SW480 (cell line): ENCODE measurements around the gene IGSF23.
"Not testable (repeated sequence)": the region's sequence is repeated elsewhere in the genome, so short reads cannot be mapped to it uniquely, and the experiment has no call there.

Source experiments
- DNase-seq: peaks from one replicate; pipeline ENCODE4 v3.0.0-alpha.2; 2016; ENCODE audit warnings: low spot score

IGSF23 gene

DNA sequence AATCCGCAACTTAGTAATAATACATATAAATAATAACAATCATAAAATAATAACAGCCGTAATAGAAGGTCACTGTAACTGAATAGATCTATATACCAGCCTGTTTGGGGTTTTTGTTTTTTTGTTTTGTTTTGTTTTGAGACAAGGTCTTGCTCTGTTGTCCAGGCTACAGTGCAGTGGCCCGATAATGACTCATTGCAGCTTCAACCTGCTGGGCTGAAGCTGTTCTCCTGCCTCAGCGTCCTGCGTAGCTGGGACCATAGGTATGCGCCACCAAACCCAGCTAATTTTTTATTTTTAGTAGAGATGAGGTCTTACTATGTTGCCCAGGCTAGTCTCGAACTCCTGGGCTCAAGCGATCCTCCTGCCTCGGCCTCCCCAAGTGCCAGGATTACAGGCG is 950 bp downstream of the IGSF23 start:
- no peak for DNase-seq

DNA sequence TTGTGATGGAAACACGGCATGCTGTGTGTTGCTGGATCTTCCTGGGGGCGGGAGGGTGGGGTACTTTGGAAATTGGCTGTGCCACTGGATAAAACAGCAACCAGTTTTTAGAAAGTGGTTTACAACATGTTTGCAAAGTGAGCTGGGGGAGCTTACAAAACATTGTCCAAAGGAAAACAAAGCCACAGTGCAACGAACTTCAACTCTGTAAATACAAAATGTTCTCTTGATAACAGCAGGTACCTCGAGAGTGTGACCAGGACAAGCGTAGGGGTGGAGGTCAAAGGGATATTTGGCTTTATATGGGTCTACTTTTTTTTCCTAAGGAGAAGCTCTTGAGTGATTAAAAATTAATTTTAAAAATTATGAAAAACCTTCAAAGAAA is 2.5 kb downstream of the IGSF23 start:
- no peak for DNase-seq

GRCh38 chr19:44617110-44617880 is 3.9 kb downstream of the IGSF23 start:
- DNase-seq = no peak

DNA sequence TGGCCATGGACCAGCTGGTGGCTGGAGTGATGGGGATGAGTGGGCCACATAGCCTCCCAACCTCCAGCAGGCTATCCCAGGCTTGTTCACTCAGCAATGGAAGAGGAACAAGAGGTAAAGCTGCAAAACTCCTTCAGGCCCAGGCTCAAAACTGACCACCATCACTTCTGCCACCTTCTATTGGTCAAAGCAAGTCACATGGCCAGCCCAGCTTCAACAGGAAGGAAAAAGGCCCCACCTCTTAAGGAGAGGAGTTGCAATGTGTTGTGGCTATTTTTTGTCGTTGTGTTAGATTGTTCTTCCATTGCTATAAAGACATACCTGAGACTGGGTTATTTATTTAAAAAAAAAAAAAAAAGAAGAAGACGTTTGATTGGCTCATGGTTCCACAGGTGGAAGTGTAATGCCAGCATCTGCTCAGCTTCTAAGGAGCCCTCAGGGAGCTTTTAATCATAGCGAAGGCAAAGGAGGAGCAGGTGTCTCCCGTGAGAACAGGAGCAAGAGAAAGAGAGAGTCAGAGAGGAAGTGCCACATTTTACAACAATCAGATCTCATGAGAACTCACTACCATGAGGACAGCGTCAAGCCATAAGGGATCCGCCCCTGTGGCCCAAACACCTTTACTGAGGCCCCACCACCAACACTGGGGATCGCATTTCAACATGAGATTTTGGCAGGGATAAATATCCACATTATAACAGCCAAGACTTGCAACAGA is 5.4 kb downstream of the IGSF23 start:
- DNase-seq = no peak

- DNase-seq = no peak
Observed at GRCh38 chr19:44620667-44621066, 7.3 kb downstream of the IGSF23 start.

GRCh38 chr19:44621367-44621766 is 8.0 kb downstream of the IGSF23 start:
- no peak for DNase-seq

DNA sequence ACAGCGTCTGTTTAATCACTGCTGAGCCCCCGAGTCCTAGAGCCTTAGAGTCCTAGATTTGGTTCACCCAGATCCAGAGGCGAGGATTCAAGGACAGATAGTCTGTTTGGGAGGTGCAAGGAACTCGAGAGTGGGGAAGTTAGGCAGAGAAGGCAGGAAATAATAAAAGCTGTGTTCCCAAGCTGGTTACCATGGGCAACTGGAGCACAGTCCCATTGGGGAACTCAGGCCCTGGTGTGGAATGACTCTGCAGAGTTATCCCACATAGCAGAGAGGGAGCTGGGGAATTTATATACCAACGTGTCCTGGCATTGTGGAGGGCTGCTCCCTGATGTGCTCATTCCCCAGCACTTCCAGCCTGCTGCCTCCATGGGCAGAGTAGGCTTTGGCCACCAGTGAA is 9.7 kb downstream of the IGSF23 start:
- DNase-seq = no peak

DNA sequence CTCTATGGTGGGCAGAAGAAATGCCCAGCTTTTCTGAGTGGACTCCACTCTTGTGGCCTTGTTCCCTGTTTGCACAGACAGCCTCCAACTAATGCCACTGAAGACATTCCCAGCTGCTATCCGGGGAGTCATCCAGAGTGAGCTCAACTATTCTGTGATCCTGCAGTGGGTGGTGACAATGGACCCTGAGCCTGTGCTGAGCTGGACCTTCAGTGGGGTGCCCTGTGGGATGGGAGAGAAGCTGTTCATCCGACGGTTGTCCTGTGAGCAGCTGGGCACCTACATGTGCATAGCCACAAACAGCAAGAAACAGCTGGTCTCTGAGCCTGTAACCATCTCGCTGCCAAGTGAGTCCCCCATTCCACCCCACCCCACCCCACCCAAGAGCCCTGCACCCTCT is 10.3 kb downstream of the IGSF23 start:
- DNase-seq = no peak

- DNase-seq = no peak
Observed at GRCh38 chr19:44624840-44625354, 11.5 kb downstream of the IGSF23 start.

DNA sequence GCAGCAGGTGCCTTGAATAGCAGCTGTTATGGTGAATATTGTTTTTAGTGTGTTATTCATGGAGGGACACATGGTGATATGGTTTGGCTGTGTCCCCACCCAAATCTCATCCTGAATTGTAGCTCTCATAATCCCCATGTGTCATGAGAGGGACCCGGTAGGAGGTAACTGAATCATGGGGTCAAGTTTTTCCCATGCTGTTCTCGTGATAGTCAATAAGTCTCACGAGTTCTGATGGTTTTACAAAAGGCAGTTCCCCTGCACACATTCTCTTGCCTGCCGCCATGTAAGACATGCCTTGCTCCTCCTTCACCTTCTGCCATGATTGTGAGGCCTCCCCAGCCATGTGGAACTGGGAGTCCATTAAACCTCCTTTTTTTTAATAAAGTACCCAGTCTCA is 12.3 kb downstream of the IGSF23 start:
- DNase-seq = not testable (repeated sequence)

DNA sequence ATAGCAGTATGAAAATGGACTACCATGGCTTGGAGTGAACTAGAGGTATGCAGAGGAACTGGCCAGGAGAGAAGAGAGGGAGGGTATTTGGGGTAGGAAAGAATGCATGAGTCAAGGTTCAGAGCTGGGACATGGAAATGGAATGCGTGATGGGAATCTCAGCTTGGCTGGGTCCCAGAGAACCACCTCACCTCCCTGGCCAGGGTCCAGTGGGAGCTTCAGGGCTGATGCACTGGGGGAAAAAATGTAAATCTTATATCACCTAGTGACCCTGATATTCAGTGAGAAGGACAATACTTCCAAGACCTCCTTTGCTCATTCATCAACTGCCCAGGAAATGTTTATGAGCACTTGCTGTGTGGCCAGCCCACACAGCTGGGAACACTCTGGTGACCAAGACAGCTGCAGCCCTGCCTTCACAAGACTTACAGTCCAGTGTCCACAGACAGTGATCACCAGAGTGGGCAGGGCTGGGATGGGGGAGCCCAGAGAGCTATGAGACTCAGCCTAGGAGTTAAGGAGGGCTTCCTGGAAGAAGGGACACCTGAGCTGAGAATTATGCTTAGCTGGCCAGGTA is 12.8 kb downstream of the IGSF23 start:
- peak; percentile 63 for DNase-seq

DNA sequence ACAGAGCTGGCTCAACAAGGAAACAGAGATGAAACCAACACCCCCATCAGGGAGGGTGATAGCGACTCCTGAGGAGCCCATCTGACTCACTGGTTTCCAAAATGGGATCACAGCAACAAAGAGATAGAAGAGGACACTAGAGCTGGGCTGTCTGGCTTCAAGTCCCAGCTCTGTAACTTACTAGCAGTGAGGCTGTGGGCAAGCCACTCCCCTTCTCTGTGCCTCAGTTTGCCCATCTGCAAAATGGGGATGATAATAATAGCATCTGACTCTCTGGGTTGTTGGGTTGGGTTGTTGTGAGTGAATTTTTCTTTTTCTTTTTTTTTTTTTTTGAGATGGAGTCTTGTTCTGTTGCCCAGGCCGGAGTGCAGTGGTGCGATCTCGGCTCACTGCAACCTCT is 14.3 kb downstream of the IGSF23 start:
- no peak for DNase-seq

- DNase-seq = no peak
Observed at GRCh38 chr19:44628793-44629192, 15.4 kb downstream of the IGSF23 start.

DNA sequence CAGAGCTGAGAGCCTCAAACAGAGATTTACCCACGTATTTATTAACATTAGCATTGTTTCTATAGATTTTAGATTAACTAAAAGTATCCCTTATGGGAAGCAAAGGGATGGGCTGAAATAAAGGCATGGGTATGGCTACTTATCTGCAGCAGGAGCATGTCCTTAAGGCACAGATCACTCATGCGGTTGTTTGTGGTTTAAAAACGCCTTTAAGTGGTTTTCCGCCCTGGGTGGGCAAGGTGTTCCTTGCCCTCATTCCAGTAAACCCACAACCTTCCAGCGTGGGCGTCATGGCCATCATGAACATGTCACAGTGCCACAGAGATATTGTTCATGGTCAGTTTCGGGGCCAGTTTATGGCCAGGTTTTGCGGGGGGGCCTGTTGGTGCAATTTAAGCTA is 18.2 kb downstream of the IGSF23 start:
- peak; percentile 83 for DNase-seq

GRCh38 chr19:44634058-44634457 is 20.7 kb downstream of the IGSF23 start:
- DNase-seq = not testable (repeated sequence)

- no peak for DNase-seq
Observed at GRCh38 chr19:44634785-44635184, 21.4 kb downstream of the IGSF23 start.

- DNase-seq = no peak
Observed at GRCh38 chr19:44635581-44636438, 22.4 kb downstream of the IGSF23 start.

GRCh38 chr19:44636439-44637389 is 23.4 kb downstream of the IGSF23 start:
- DNase-seq = no peak

GRCh38 chr19:44637390-44637764 is 24.0 kb downstream of the IGSF23 start:
- no peak for DNase-seq

- DNase-seq = no peak
Observed at GRCh38 chr19:44640518-44640917, 27.2 kb downstream of the IGSF23 start.
